K562 (cell line): ENCODE results near the gene TM9SF3.

Experiments used
- JUNB ChIP-seq: fragments of 450-650 bp; formaldehyde crosslinking; conservative IDR thresholded peaks from 2 replicates; pipeline ENCODE4 v1.4.0; 2020; ENCODE audit warnings: mild to moderate bottlenecking
- NCOA4 ChIP-seq: fragments of 450-650 bp; IDR thresholded peaks from 2 replicates; pipeline ENCODE4 v1.6.1; 2018; ENCODE audit warnings: mild to moderate bottlenecking; ENCODE audit not compliant: partially characterized antibody
- NCOR1 ChIP-seq: fragments of 450-650 bp; IDR thresholded peaks from 2 replicates; pipeline ENCODE4 v1.6.1; 2016; ENCODE audit warnings: mild to moderate bottlenecking, moderate library complexity
- NR3C1 ChIP-seq: sonication (generic); formaldehyde crosslinking; IDR thresholded peaks from 2 replicates; pipeline ENCODE4 v1.8.1; 2022; ENCODE audit warnings: missing genetic modification reagents
- RFX1 ChIP-seq: fragments of 450-650 bp; IDR thresholded peaks from 2 replicates; pipeline ENCODE4 v1.6.1; 2016; ENCODE audit warnings: mild to moderate bottlenecking, moderate library complexity
- RFX5 ChIP-seq: IDR thresholded peaks from 2 replicates; pipeline ENCODE4 v1.6.1; 2011; ENCODE audit warnings: low read depth, mild to moderate bottlenecking, improper control_type of control experiment, low read length
- SRSF1 ChIP-seq: fragments of 200-400 bp; formaldehyde crosslinking; IDR thresholded peaks from 2 replicates; pipeline ENCODE4 v1.6.1; 2017; ENCODE audit warnings: mild to moderate bottlenecking, low read depth, low read length, moderate library complexity
- TAF7 ChIP-seq: fragments of 450-650 bp; IDR thresholded peaks from 2 replicates; pipeline ENCODE4 v1.6.1; 2016; ENCODE audit warnings: missing genetic modification characterization, missing compliant biosample characterization
- ZNF124 ChIP-seq: sonication (generic); formaldehyde crosslinking; IDR thresholded peaks from 2 replicates; pipeline ENCODE4 v1.8.1; 2022; ENCODE audit warnings: missing genetic modification reagents
- ZNF431 ChIP-seq: sonication (generic); formaldehyde crosslinking; IDR thresholded peaks from 2 replicates; pipeline ENCODE4 v1.8.0; 2022; ENCODE audit warnings: mild to moderate bottlenecking, missing genetic modification reagents
- TF ChIP-seq, protein P1 (sequence below): sonication (generic); formaldehyde crosslinking; IDR thresholded peaks from 2 replicates; pipeline ENCODE4 v1.8.1; 2023; ENCODE audit warnings: mild to moderate bottlenecking, missing genetic modification reagents
- TF ChIP-seq, protein P2 (sequence below): IDR thresholded peaks from 3 replicates; pipeline ENCODE4 v1.6.1; 2011; ENCODE audit warnings: borderline replicate concordance, mild to moderate bottlenecking; ENCODE audit not compliant: insufficient read length, insufficient read depth
- TF ChIP-seq, protein P3 (sequence below): IDR thresholded peaks from 2 replicates; pipeline ENCODE4 v1.6.1; 2014; ENCODE audit warnings: antibody characterized with exemption

DNA sequence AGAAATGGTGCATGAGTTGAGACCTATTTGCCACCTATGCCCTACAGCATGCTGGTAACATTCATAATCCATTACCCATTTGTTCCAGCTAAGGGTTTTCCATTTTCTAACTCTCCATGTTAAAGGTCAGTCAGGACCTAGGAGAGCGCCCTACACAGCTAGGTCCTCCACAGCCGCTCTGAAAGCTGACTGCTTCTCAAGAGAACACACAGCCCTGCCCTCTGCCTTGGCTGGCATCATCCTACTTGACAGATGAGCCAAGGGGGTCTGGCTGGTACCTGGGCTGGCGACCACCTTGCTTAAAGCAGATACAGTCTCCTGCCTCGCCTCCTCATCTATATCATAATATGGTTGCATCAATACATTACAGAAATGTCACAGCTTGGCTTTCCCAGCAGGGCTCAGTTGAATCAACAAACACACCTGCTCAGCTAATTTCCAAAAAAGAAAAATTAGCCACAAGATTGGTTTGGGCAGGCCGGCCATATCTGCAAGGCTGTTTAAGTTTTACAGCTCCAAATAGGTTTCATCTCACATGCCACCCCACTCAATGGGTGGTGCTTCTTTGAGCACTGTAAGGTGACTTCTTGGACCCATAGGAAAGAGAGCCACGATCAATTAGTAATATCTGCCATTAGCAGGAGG is 90.4 kb downstream of the TM9SF3 start:
- TF ChIP-seq, protein P1, sequence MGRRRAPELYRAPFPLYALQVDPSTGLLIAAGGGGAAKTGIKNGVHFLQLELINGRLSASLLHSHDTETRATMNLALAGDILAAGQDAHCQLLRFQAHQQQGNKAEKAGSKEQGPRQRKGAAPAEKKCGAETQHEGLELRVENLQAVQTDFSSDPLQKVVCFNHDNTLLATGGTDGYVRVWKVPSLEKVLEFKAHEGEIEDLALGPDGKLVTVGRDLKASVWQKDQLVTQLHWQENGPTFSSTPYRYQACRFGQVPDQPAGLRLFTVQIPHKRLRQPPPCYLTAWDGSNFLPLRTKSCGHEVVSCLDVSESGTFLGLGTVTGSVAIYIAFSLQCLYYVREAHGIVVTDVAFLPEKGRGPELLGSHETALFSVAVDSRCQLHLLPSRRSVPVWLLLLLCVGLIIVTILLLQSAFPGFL (CRISPR knock-in tag) = no peak
- TF ChIP-seq TAF7 (tag) (no peak), RFX5 (no peak), JUNB (CRISPR knock-in tag) (no peak), NCOA4 (no peak), SRSF1 (no peak), NCOR1 (no peak), ZNF124 (CRISPR knock-in tag) (no peak), ZNF431 (CRISPR knock-in tag) (no peak), NR3C1 (CRISPR knock-in tag) (no peak), RFX1 (no peak)
- TF ChIP-seq, protein P2, sequence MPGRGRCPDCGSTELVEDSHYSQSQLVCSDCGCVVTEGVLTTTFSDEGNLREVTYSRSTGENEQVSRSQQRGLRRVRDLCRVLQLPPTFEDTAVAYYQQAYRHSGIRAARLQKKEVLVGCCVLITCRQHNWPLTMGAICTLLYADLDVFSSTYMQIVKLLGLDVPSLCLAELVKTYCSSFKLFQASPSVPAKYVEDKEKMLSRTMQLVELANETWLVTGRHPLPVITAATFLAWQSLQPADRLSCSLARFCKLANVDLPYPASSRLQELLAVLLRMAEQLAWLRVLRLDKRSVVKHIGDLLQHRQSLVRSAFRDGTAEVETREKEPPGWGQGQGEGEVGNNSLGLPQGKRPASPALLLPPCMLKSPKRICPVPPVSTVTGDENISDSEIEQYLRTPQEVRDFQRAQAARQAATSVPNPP = no peak
- TF ChIP-seq, protein P3, sequence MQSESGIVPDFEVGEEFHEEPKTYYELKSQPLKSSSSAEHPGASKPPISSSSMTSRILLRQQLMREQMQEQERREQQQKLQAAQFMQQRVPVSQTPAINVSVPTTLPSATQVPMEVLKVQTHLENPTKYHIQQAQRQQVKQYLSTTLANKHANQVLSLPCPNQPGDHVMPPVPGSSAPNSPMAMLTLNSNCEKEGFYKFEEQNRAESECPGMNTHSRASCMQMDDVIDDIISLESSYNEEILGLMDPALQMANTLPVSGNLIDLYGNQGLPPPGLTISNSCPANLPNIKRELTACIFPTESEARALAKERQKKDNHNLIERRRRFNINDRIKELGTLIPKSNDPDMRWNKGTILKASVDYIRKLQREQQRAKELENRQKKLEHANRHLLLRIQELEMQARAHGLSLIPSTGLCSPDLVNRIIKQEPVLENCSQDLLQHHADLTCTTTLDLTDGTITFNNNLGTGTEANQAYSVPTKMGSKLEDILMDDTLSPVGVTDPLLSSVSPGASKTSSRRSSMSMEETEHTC = no peak
